ENCODE results near the gene KCNQ1.

KCNQ1 gene

DNA sequence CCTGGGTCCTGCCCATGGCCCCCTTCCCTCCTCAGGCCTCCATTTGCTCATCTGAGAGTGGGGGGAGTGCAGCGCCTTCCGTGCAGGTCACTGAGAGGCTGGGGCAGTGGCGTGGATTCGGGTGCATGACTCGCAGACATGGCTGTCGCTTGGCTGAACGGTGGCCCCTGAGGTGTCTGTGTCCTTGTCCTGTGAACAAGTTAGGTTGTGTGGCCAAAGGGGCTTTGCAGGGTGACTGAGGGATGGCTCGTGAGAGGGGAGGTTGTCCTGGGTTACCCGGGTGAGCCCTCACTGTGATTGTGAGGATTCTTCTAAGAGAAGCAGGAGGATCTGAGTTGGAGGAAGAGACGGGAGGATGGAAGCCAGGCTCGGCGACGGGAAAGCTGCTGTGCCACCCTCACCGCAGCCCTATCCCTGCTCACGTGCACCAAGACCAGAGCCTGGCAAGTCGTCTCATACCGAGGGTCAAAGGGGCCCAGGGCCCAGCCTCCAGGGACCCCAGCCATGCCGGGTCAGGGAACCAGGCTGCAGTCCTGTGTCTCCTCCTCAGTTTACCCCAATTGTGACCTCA, 79.1 kb downstream of the KCNQ1 start:
- DNase-seq (ENCODE audit: low read depth, low spot score): no peak

DNA sequence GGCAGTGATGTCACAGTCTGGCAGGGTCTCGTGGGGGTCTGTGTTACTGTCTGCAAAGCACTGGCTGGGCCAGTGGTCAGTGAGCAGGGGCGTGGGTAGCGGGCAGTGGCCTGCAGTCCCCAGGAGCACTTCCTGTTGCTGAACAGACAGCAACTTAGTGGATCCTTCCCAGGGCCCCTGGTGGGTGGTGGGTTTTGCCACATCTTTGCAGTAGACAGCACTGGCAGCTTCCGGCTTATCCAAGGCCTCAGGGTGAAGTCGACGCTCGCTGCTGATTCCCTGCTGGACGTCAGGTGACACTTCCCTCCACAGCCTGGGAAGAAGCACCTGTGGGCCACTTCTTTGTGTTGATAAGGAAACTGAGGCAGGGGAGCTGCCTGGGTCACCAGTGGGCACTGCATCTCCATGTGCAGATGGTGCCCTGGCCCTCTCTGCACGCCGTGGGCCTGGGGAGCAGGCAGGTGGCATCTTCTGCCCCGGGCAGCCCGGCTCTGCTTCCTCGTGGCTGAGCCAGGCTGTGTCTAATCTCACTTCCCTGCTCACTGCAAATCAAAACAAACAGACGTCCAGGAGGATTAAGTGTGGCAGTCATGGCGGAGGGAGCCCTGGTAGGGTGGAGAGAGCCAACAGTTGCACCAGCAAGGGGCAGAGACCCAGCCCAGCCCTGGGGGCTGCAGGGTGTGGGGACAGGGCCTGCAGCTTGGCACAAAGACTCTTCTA, 79.8 kb downstream of the KCNQ1 start:
- no peak for DNase-seq (ENCODE audit: low read depth, low spot score)

DNA sequence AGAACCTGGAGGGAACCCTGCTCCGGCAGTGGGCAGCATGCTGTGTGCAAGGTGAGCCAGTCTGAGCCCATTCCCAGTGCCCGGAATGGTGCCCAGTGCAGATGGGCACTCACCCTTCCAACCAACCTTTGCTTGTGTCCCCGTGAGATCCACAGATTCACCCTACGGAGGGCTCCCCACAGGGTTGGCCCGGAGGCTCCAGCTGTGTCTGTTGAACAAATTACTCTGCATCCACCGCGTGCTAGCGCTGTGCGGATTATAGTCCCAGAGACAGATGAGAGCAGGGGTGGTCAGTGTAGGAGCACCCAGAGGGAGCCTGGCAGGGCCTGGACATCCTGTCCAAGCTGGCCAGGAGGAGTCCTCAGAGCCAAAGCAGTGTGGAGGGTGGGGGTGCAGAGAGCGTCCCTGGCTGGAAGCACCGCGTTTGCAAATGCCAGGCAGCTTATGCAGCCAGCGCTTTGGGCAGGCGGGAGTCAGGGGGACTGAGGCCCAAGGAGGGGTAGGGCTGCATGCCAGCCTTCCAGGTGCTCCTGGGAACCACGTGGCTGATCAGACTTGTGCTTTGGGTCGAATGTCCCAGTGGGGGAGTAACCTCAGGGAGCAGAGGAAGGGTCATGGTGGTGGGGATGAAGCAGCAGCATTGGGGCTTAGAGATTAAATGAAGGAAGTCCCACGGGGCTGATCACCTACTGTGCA, 80.5 kb downstream of the KCNQ1 start:
- DNase-seq (ENCODE audit: low read depth, low spot score): no peak

DNA sequence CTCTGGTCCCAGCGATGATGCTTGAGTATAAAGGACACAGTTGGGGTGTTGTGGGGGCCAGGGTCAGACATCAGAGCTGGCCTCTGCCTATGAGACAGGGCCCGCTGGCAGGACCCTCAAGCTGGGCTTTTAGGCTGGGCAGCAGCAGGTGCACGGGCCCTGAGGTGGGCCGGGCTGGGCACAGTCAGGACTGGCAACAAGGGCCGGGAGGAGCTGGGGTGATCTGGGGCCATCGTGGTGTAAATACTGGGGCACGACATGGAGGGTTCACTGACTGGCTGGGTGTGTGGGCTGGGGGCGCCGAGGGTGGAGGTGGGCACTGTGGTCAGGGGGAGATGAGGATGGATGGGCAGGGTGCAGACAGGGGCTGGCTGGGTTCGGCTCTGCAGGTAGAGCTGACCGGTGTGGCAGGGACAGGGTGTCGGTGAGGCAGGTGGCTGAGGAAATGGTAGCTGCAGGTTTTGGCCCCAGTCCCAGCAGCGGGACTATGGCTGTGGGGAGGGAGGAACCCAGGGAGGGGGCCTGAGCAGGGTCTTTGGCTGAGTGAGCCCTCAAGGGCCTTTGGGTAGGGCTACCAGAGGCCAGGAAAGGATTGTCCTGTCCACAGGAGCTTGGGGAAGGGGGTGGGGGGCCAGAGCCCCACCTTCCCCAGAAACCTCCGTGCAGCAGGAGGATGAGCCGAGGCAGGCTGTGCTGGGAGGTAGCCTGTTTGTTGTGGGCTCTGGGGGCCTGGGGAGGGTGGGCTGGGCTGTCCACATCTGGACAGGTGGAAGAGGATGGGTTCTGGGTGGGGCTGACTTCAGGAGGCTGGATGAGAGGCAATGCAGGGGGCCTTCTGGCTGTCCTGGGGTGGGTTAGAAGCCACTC, 81.4 kb downstream of the KCNQ1 start:
- DNase-seq (ENCODE audit: low read depth, low spot score): no peak

DNA sequence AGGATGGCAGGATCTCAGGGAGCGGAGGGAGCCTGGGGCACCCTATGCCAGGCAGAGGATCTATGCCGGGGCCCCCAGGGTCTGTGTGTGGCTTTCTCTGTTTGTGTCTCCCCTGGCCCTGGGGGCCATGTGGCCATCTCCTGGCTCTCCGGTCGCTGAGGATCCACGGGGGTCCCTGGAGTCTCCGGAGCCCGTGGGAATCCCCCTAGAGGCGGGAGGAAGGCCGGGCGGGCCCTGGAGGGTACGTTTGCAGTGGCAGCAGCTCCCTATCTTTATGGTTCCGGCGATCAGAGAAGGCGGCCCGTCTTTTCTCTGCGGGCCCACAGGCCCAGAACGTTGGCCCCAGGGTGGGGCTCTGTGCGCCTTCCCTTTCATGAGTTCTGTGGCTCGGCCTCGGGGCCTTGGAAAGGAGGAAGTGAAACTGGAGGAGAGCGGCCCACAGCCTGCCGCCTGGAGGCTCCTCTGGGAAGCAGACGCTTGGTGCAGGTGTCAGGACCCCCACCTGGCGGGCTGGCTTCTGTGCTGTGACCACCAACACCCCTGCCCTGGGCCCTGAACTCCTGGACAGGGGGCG, 82.1 kb downstream of the KCNQ1 start:
- no peak for DNase-seq (ENCODE audit: low read depth, low spot score)

DNA sequence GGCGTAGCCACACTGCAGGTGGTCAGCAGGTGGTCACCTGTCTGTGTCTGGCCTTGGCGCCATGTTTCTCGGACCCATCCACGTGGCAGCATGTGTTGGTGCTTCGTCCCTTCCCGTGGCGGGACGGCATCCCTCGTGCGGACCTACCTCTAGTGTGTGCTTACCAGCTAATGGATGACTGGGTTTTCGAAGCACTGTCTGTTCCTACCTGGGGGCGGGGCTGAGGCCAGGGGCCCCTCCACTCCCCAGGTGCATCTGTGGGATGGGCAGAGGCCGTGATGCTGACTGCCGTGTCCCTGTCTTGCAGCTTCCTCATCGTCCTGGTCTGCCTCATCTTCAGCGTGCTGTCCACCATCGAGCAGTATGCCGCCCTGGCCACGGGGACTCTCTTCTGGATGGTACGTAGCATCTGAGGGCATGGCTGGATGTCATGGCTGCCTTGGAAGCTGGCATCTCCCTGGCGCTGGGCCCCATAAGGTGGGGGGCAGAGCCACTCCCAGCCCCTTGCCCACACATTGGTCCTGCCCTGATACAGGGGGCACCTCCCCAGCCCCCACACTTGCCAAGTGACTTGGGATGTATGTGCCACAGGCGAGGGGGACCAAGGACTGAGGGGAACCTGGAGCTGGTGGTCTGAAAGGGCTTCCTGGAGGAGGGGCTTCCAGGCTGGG, 82.9 kb downstream of the KCNQ1 start:
- DNase-seq (ENCODE audit: low read depth, low spot score): no peak

DNA sequence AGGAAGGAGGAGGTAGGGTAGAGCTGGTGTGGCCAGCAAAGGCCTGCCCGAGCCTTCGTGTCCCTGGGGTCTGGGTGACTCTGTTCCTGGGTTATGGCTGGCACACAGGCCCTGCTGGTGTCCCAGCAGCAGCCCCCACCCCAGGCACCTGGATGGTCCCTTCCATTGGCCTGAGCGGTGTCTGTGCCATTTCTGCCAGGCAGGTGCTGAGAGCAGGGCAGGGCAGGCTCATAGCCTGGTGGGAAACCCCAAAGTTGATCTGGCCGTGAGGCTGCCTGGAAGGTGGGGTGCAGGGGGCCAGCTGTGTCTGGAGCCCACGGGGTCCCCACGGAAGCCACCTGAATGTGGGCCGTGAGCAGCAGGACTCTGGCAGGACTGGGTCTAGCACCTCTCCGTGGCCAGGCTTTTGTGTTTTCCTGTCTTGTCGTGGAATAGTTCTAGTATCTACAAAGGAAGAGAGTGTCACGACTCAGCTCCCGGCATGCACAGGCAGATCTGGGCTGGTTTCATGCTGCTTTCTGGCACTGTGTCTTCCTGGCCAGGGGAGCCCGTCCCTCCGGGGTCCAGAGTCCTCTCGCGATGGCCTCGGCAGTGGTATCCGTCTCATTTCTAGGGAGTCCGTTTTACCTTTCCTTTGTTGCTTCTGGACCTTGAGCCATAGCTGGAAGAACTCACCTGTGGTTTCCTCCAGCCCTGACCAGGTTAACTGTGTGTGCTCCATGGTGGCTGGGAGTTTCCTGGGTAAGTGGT, 83.7 kb downstream of the KCNQ1 start:
- no peak for DNase-seq (ENCODE audit: low read depth, low spot score)

DNA sequence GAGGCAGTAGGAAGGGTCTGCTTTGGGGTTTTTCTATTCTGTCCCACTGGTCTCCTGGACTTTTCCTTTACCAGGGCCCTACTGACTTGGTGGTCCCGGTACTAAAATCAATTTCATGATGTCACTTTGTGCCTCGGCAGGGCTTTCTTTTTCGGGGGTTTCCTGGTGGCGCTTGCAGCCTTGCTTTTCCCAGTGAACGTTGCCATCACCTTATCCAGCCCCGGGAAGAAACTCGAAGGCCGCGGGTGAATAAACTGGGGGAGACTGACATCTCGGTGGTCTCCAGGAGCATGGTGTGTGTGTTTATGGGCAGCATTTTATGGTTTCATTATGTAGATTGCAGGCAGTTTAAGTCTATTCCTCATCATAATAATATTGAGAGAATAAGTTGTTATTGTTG, 84.4 kb downstream of the KCNQ1 start:
- DNase-seq (ENCODE audit: low read depth, low spot score): no peak

DNA sequence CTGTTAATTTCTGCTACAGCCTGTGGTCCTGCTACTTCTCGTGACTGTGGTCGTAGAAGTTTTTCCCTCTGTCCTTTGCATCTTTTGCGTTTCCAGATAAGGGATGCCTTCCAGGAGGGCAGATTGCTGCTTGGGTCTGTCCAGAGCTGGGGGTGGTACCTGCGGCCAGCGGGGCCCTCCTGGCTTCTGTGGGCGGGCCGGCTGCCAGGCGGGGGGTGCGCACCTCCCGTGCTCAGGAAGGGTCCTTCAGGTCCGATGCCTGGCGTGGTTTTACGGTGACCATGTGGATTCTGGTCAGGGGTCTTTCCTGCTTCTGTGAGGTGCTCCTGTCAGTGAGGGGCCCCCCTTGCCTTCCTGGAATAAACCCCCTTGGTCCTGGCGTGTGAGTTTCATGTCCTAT, 84.8 kb downstream of the KCNQ1 start:
- no peak for DNase-seq (ENCODE audit: low read depth, low spot score)

DNA sequence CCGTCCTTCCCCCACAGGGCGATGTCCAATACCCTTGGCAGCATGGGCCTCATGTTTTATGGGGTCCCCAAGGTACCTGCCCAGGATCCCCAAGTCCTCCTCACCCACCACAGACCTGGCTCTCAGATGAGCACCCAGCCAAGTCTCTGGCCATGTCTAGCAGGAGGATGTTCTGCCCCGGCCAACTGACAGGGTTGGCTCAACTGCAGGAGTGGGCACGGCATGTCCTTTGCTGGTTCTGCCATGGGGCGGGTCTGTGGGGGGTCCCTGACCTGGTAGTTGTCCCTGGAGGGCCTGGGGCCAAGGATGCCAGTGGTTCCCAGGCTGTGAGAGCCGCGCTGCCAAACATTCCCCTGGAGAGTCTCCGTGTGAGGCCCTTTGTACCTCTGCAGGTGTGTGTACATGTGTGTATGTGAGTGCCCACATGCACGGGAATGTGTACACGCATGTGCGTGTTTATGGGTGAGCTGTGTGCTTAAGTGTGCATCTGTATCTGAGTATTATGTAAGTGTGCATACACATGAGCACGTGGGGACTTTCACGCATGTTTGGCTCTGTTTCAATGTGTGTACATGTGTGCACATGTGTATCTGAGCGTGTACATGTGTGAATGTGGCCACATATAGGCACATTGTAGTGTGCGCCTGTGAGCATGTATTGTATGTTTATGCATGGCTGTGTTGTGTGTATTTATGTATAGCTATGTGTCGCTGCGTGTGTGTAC, 85.5 kb downstream of the KCNQ1 start:
- DNase-seq (ENCODE audit: low read depth, low spot score): no peak

DNA sequence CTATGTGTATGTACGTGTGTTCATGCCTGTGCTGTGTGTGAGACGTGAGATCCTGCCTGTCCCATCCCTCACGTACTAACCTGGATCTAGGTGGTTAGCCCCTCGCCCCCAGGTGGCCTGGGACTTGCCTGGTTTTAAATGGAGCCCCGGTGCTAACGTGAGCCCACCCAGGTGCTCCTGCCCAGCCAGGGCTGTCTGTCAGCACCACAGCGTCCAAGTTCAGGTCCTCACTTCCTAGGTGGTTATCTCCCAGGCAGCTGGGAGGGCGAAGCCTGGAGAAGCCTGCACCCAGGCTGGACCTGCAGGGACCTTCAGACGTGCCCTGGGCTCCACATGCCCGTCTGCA, 86.0 kb downstream of the KCNQ1 start:
- DNase-seq (ENCODE audit: low read depth, low spot score): no peak

DNA sequence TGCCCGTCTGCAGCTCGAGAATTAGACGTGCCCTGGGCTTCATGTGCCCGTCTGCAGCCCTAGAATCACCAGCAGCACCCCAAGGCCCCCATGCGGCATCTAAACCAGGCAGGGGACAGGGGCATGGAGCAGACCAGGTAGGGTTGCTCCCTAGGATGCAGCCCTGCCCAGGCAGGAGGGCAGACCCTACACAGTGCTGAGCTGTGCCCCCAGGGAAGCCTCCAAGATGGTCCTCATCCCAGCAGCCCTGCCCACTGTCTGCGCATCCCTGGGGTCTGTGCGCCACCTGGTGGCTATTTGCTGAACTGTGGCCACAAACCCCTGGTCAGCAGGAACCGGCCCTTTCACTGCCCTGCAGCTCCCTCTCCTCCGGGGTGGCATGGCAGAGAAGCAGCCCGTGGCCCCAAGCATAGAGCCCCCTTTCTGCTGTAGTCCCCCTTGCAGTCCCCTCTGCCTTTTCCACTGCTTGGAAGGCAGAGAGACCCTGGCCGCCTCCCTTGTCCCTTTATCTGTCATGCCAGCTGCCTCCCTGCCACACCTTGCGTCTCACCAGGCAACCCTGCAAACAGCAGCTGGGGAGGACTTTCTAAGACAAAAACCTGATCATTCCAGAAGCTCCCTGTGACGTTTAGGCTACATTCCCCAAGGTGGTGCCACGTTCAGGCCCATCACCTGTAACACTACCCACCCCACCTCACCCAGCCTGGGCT, 86.6 kb downstream of the KCNQ1 start:
- DNase-seq (ENCODE audit: low read depth, low spot score): peak; percentile 40

DNA sequence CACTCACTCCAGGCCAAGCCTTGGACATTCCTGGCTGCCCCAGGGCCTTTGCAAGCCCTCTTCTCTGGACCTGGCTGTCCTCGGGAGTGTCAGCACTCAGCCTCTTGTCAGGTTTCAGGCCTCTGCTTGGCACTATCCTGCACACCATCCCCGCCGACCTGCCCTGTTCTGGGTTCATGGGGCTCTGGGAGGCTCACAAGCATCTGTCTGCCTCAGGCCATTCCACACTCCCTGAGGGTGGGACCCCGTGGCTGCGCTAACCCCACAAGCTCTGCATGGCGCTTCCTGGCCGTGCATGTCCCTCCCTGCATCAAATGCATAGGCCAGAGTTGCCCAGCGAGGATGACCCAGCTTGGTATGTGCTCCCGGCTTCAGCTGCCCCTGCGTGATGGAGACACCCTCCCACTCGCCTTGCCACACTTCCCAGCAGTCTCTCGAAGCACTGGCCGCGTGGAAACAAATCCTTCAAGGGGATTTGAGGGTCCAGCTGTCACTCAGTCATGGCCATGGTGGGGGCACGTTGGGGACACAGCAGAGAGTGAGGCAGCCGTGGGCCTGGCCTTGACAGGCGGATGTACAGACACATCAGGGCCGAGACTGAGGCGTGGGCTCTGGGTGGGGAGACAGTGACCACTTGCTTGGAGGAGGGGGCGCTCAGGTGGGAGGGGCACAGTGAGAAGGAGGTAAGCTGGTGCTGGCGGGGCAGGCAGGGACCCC, 87.3 kb downstream of the KCNQ1 start:
- no peak for DNase-seq (ENCODE audit: low read depth, low spot score)

DNA sequence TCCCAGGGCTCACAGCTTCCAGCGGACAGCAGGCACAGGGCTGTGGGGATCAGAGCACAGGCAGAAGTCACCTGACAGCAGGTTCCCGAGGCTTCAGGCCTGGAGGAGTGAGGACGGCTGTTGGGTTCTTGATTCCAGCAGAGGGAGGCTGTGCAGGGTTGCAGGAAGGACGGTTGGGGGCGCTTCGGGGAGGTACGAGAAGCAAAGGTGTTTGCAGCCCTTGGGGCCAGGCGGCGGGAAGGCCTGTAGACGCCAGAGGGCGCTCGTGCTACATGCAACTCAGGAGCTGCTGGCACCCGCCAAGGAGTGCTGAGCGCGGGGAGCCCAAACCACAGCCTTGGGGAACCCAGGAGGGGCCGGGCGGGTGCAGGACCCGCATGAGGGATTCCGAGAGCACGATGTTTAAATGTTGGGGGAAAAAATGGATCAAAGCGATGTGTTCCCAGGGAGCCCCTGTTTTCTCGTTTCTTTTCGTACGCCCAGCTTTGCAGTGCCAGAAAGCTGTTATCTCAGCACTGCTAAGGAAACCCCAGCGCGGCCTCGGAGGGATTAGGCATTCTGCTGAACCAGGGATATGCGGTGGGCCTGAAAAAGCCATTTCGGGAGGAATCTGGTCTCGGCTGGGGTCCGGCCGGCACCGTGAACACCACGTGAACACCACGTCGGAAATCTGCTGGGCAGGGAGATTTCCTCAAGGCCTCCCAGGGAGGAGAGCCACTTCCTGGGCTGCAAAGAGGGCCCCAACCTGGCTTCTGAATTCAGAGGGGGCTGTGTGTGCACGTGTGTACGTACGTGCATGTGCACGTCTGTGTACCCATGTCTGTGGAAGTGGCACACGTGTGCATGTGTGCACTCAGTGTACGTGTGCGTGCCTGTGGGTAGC, 88.1 kb downstream of the KCNQ1 start:
- DNase-seq (ENCODE audit: low read depth, low spot score): peak; percentile 76

DNA sequence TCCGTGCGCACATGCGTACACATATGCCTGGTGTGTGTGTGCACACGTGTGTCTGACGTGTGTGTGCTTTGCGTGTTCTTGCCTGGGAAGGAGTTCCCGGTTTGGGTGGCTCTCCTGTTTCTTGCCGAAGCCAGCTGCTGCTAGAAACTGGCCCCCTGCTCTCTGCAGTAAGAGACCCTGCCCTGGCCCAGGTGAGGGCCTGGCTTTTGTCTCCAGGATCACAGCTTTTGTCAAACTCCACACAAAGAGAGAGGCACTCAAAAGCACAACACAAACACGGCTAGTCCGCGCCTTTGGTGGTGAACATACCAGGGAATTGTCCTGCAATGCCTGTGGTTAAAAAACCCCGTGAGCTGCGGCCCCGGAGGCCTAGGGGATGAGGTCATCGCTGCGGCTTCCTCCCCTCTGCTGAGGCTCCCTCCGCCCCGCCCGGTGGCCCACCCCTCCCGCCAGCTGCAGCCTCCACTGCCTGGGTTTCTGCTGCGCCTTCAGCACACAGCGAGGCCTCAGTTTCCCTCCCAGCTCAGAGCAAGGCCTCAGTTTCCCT, 88.9 kb downstream of the KCNQ1 start:
- DNase-seq (ENCODE audit: low read depth, low spot score): no peak

DNA sequence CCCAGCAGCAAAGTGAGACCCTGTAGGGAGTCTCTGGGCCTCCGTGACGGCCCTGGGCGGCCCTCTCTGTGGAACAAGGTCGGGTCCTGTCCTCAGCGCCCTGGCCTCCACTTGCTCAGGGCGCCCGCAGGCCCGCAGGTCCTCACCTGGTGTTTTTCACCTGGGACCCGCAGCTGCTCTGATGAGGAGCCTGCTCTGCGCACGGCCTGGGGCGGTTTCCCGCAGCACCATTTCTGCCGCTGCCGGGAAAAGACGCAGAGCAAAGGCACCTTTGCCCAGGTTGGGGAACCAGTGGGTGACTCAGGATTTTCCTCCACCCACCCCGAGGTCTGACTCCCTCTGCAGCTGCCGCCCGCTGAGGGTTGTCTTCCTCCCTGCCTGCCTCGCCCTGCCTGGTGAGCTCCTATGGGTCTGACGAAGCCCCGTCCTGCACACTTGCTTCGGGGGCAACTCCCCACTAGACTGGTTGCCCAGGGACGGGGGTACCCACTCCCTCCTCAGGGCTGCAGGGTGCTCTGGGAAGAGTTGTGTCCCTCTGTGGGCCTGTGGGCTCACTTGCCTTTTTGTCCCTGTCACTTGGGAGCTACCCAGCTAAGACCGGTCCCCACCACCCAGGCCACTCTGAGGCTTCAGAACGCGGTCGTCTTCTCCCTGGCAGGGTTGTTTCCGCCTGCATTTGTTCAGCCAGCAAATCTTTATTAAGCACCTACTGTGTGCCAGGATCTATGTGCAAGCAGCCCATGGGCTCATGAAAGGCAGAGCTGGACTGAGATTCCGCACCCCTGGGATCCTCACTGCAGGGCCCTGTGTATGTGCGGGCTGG, 89.5 kb downstream of the KCNQ1 start:
- DNase-seq (ENCODE audit: low read depth, low spot score): no peak

Data from activated CD4-positive, CD25-positive, alpha-beta regulatory T cell treated with anti-CD3 and anti-CD28 coated beads, Interleukin-2, amount 50 U/mL, for 16 hours (primary cell).